Measurements from ENCODE around the gene MYH9.

DNA sequence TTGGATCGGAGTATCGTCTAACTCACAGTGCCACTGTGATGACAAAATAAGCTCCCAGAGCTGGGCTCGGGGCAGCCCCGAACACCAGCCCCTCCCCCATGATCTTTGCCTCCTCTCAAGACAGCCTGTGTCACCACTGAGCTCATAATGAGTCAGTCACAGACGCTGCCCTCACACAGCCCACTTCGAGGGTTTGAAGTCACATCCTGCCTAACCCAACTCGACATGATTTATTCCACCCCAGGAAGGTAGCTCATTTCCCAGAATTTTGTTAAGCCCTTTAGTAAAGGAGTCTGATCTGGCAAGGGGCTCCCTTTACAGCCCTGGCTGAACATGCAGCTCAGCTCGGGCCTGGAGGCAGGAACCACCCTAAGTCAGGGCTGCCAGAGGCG lies 22.8 kb downstream of the MYH9 start:
- TF ChIP-seq EZH2 (IDR thresholded peaks at IDR 0.05; ENCODE audit: borderline replicate concordance) (no peak), CTCF (IDR thresholded peaks at IDR 0.05; ENCODE audit: poor library complexity) (no peak), EZH2phosphoT487 (IDR thresholded peaks at IDR 0.05; ENCODE audit: low read depth, severe bottlenecking, unreplicated experiment) (no peak)

Data from hepatocyte (in vitro differentiated cells).